ENCODE results near the gene RTL10.

RTL10 gene

DNA sequence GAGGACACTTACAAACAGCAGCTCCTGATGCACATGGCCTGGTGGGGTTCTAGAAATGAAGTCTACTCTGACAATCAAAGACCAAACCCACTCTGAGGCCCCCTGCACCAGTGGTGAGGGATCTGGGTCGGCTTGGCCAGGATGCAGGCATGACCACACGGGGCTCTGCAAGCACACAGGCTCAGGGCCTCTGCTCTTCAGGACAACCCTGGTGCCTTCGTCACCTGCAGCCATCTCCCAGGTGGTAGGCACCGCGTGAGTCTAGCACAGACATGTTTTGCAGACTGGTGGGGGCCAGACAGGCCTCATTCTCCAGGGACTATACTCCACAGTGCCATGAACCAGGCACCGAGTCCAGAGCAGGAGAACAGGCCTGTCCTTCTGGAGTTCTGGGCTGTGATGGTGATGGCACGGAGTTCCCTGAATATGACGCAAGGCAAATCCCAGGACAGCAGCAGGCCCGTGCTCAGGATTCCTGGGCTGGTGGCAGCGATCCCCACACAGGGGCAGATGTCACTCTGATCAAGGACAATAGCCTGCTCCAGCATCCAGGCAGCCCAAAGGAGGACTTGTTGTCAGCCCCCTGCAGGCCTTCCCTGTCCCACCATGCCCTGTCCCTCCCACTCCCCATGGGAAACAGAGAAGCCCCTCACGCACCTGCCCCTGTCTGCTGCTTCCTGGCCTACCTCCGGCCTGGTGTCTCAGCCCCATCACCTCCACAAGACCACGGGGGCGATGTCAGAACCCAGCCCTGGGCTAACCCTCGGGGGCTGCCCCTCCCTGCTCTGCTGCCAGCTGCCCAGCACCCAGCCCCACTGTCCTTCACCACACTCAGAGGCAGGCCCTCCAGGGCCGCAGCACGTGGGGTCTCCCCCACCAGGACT, 36.1 kb downstream of the RTL10 start:
- no peak overlapping the region for H3K9ac ChIP-seq (ENCODE audit: low read depth, low read length)
- no peaks in the 10 kb centered on the region; the same call in 1 of the 2 replicates for H3K4me1 ChIP-seq (ENCODE audit: control insufficient read depth, insufficient read depth, low read length)
- no peak overlapping the region for H3K27ac ChIP-seq (ENCODE audit: low read depth, low read length)
- H3K4me3 ChIP-seq (ENCODE audit: low read depth, low read length): no peak overlapping the region
- H3K9me3 ChIP-seq (ENCODE audit: control insufficient read depth, insufficient read depth, low read length): no peaks in the 10 kb centered on the region
- H3K36me3 ChIP-seq (ENCODE audit: control insufficient read depth, insufficient read depth, low read length): no peaks in the 10 kb centered on the region
- H3K27me3 ChIP-seq (ENCODE audit: control insufficient read depth, insufficient read depth, low read length): no peaks in the 10 kb centered on the region

DNA sequence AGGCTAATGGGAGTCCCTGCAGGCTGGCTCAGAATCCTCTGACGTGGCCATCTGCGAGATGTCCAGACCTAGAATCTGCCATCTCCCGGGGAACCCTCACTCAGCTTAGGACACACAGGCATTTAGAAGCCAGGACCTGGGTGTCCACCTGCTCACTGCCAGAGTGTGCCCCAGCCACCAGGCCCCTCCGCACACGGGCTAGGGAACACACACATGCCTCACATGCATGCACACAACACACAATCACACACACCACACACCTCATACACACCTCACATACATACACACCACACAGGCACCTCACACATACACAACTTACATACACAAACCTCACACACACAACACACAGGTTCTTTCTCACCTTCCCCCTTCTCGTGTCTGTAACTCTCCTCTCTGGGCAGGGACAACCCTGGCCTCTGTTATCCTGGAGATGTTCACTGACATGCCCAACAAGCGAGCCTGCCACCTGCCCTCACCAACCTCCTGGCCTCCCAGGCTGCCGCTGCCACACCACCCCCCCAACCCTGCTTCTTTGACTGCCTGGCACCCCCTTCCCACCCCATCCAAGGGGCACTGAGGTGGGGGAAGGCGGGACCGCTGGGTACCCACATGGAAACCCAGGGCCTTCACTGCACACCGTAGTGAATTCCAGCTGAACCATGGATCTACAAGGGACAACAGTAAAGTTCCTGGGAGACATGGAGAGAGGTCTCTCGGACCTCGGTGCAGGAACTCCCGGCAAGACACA, 38.1 kb downstream of the RTL10 start:
- no peak overlapping the region for H3K4me3 ChIP-seq (ENCODE audit: low read depth, low read length)
- no peaks in the 10 kb centered on the region for H3K9me3 ChIP-seq (ENCODE audit: control insufficient read depth, insufficient read depth, low read length)
- no peak overlapping the region for H3K9ac ChIP-seq (ENCODE audit: low read depth, low read length)
- no peak overlapping the region for H3K27ac ChIP-seq (ENCODE audit: low read depth, low read length)
- H3K4me1 ChIP-seq (ENCODE audit: control insufficient read depth, insufficient read depth, low read length): no peaks in the 10 kb centered on the region; the same call in 1 of the 2 replicates
- H3K27me3 ChIP-seq (ENCODE audit: control insufficient read depth, insufficient read depth, low read length): no peaks in the 10 kb centered on the region
- no peaks in the 10 kb centered on the region for H3K36me3 ChIP-seq (ENCODE audit: control insufficient read depth, insufficient read depth, low read length)

DNA sequence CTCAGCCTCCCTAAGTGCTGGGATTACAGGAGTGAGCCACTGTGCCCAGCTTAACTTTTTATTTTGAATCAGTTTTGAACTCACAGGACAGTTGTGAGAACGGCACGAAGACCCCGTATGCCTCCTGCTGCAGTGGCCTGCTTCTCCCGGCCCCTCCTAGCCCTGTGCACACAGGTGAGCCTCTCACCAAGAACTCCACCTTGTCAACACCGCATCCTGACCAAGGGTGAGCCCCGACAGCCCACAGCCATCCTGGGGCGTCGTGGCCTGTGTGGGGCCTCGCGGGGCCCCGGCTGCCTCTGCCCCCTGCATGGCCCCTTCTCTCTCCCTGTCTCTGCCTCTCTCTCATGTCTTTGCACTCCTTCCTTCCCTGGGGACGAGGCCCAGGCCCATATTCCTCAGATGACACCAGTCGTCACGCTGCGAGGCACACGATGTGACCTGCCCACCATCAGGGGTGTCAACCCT, 38.8 kb downstream of the RTL10 start:
- Histone ChIP-seq H3K27me3 (ENCODE audit: control insufficient read depth, insufficient read depth, low read length) (no peaks in the 10 kb centered on the region), H3K4me3 (ENCODE audit: low read depth, low read length) (no peak overlapping the region), H3K9ac (ENCODE audit: low read depth, low read length) (no peak overlapping the region), H3K4me1 (ENCODE audit: control insufficient read depth, insufficient read depth, low read length) (no peaks in the 10 kb centered on the region), H3K27ac (ENCODE audit: low read depth, low read length) (no peak overlapping the region), H3K9me3 (ENCODE audit: control insufficient read depth, insufficient read depth, low read length) (no peaks in the 10 kb centered on the region), H3K36me3 (ENCODE audit: control insufficient read depth, insufficient read depth, low read length) (no peaks in the 10 kb centered on the region)

DNA sequence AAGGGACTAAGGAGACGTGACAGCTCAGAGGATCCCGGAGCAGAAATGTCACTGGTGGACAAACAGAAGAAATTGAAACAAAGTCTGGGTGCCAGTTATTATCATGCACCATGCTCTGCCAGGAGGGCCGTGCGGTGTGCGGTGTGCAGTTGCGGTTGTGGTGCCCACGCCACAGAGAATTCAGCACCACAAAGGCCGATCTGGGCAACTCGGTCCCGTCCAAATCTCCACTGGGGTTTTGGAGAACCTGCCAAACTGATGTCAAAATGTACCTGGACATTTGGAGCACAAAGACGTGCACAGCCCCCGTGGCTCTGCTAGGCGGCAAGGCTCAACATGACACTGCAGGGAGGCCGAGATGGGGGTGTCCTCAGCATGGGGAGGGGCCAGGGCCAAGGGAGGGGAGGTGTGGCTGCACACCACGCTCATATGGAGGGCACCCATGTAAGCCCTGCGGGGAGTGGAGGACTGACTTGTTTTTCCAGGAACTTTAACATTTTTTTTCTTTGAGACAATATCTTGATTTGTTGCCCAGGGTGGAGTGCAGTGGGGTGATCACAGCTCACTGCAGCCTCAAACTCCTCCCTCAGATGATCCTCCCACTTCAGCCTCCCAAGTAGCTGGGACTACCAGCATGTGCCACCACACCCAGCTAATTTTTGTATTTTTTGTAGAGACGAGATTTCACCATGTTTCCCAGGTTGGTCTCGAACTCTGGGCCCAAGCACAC, 39.4 kb downstream of the RTL10 start:
- Histone ChIP-seq H3K27me3 (ENCODE audit: control insufficient read depth, insufficient read depth, low read length) (no peaks in the 10 kb centered on the region), H3K4me1 (ENCODE audit: control insufficient read depth, insufficient read depth, low read length) (no peaks in the 10 kb centered on the region), H3K4me3 (ENCODE audit: low read depth, low read length) (no peak overlapping the region), H3K27ac (ENCODE audit: low read depth, low read length) (no peak overlapping the region), H3K9me3 (ENCODE audit: control insufficient read depth, insufficient read depth, low read length) (no peaks in the 10 kb centered on the region), H3K9ac (ENCODE audit: low read depth, low read length) (no peak overlapping the region), H3K36me3 (ENCODE audit: control insufficient read depth, insufficient read depth, low read length) (no peaks in the 10 kb centered on the region)

DNA sequence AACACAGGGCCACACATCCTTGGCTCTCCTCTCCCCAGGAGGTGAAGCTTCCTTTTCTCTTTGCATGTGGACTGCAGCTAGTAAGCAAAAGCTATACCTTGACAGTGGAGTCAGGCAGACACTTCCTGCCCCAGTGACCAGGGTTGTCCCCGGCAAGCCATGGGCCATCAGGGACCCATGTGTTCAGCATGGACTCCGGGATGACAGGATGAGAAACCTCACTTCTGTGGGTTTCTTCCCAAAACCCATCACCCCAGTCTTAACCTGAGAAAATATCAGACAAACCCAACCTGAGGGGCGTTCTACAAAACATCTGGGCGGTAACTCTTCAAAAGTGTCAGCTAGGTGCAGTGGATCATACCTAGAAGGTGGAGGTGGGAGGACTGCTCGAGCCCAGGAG, 40.2 kb downstream of the RTL10 start:
- no peak overlapping the region for H3K27ac ChIP-seq (ENCODE audit: low read depth, low read length)
- no peaks in the 10 kb centered on the region for H3K27me3 ChIP-seq (ENCODE audit: control insufficient read depth, insufficient read depth, low read length)
- no peak overlapping the region for H3K4me3 ChIP-seq (ENCODE audit: low read depth, low read length)
- no peaks in the 10 kb centered on the region for H3K36me3 ChIP-seq (ENCODE audit: control insufficient read depth, insufficient read depth, low read length)
- no peaks in the 10 kb centered on the region for H3K4me1 ChIP-seq (ENCODE audit: control insufficient read depth, insufficient read depth, low read length)
- H3K9ac ChIP-seq (ENCODE audit: low read depth, low read length): no peak overlapping the region
- H3K9me3 ChIP-seq (ENCODE audit: control insufficient read depth, insufficient read depth, low read length): no peaks in the 10 kb centered on the region

DNA sequence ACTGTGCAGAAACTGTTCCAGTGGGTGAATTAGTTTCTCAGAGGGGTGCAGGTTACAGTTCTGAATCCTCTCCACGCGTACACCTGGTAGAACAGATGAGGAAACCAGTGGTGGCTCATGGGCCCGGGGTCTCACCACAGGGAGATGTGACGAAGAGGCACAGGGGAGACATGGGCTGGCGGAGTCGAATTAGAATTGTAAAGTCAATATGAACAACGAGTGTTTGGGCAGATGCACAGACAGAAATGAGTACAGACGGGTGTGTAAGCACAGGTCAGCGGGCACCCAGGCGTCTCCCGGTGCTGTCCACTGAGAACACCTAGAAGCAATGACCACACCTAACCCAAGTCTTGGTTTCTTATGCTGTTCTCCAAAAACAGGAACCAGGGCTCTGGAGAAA, 41.8 kb downstream of the RTL10 start:
- H3K27me3 ChIP-seq (ENCODE audit: control insufficient read depth, insufficient read depth, low read length): no peaks in the 10 kb centered on the region
- H3K4me3 ChIP-seq (ENCODE audit: low read depth, low read length): no peak overlapping the region
- H3K4me1 ChIP-seq (ENCODE audit: control insufficient read depth, insufficient read depth, low read length): no peaks in the 10 kb centered on the region
- H3K36me3 ChIP-seq (ENCODE audit: control insufficient read depth, insufficient read depth, low read length): no peaks in the 10 kb centered on the region
- no peak overlapping the region for H3K9ac ChIP-seq (ENCODE audit: low read depth, low read length)
- H3K27ac ChIP-seq (ENCODE audit: low read depth, low read length): no peak overlapping the region
- H3K9me3 ChIP-seq (ENCODE audit: control insufficient read depth, insufficient read depth, low read length): no peaks in the 10 kb centered on the region

DNA sequence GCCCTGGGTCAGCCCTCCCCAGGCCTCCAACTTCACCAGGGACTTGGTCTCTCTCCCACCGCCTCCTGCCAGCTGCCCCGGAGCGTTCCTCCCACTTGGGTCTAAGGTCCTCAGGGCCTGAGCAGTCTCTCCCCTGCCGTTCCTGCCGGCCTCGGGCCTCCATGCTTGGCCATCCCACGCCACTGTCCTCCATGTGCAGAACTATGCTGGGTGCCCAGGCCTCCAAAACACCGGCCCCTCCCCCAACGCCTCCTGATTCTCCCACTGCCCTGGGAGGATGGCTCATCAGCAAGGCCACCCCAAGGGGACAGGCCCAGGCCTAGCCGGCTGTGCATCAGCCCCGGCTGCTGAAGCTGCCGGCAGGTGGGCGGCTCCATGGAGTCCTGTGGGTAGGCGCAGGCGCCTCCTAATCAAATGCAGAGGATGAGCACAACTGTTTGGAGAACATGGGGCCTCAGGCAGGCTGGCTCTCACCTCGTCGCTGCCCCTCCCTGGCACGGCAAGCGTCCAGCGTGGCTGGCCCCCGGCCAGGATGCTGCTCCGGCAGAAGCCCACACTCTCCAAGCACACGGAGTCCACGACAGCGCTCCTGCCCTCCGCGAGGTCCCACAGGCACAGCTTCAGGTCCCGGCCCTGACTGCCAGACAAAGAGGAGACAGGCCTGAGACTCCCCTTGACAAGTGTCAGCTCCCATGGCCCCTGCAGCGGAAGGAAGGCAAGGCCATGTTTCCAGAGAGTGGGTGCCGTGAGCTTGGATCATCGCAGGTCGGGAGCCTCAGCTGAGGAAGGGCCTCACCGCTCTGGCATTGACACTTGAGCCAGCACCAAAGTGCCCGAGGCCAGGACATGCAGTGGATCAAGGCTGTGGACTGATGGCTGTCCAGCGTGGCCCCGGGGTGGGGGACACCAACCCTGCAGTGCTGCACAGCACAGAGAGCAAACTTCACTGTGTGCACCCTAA, 42.6 kb downstream of the RTL10 start:
- Histone ChIP-seq H3K4me3 (ENCODE audit: low read depth, low read length) (no peak overlapping the region), H3K9me3 (ENCODE audit: control insufficient read depth, insufficient read depth, low read length) (no peaks in the 10 kb centered on the region), H3K27ac (ENCODE audit: low read depth, low read length) (no peak overlapping the region), H3K9ac (ENCODE audit: low read depth, low read length) (no peak overlapping the region), H3K4me1 (ENCODE audit: control insufficient read depth, insufficient read depth, low read length) (no peaks in the 10 kb centered on the region), H3K27me3 (ENCODE audit: control insufficient read depth, insufficient read depth, low read length) (no peaks in the 10 kb centered on the region), H3K36me3 (ENCODE audit: control insufficient read depth, insufficient read depth, low read length) (no peaks in the 10 kb centered on the region)

DNA sequence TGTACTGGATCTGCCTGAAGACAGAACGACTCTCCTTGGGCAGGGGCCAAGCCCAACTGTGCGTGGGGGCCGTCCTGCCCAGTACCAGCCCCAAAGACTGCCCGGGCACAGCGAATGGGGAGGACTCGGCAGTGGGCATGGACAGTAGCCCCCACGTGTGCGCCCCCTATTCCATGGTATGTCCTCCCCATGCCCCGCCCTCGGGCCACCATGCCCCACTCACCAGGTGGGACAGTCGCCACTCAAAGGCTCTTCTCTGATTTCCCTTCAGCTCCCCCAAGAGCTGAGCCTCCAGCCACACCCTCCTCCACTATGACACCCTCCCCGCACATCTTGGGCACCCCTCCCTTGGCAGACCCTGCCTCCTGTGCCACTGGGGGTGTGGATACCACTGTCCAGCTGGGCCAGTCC, 43.5 kb downstream of the RTL10 start:
- H3K4me3 ChIP-seq (ENCODE audit: low read depth, low read length): no peak overlapping the region
- no peak overlapping the region for H3K9ac ChIP-seq (ENCODE audit: low read depth, low read length)
- no peaks in the 10 kb centered on the region for H3K9me3 ChIP-seq (ENCODE audit: control insufficient read depth, insufficient read depth, low read length)
- H3K4me1 ChIP-seq (ENCODE audit: control insufficient read depth, insufficient read depth, low read length): no peaks in the 10 kb centered on the region
- H3K36me3 ChIP-seq (ENCODE audit: control insufficient read depth, insufficient read depth, low read length): no peaks in the 10 kb centered on the region
- H3K27ac ChIP-seq (ENCODE audit: low read depth, low read length): no peak overlapping the region
- H3K27me3 ChIP-seq (ENCODE audit: control insufficient read depth, insufficient read depth, low read length): no peaks in the 10 kb centered on the region

DNA sequence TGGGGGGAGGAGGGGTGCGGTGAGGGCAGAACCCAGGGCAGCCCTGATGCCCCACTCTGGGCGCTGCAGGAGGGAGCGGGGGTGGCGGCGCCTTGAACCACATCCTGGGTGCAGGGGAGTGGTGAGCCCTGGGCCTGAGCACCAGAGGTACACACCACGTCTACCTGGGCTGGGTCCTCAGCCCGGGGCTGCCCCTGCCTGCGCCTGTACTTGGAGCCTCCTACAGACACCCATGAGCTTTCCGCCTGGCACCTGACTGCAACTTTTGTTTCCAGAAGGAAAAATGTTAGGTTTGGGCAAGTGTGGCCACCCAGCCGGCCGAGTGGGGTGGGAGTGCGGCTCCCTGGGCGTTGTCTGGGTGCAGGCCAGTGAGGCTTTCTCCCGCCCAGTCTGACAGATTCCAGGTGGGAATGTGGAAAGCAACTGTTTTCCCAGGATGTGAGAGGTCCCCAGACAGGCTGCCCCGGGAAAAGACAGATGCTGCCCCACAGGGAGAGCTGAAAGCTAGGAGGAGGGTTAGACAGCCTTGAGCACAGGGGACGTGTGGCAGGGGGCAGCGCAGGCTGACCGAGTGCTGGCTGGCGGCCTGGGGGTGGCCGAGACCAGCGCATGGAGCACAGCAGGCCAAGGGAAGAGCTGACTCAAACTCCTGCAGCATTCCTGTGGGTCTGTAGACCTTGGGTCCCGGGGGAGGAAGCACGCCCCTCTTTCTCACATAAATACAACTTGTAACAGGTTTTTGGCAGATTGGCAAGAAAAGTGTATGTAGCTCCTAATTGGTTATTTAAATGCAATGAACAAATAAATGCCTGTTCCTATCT, 44.1 kb downstream of the RTL10 start:
- H3K27me3 ChIP-seq (ENCODE audit: control insufficient read depth, insufficient read depth, low read length): no peaks in the 10 kb centered on the region
- H3K4me3 ChIP-seq (ENCODE audit: low read depth, low read length): no peak overlapping the region
- no peaks in the 10 kb centered on the region for H3K4me1 ChIP-seq (ENCODE audit: control insufficient read depth, insufficient read depth, low read length)
- H3K36me3 ChIP-seq (ENCODE audit: control insufficient read depth, insufficient read depth, low read length): no peaks in the 10 kb centered on the region
- no peak overlapping the region for H3K27ac ChIP-seq (ENCODE audit: low read depth, low read length)
- no peaks in the 10 kb centered on the region for H3K9me3 ChIP-seq (ENCODE audit: control insufficient read depth, insufficient read depth, low read length)
- no peak overlapping the region for H3K9ac ChIP-seq (ENCODE audit: low read depth, low read length)
